ENCODE measurements around the gene RASD2.

Gene RASD2

GRCh38 chr22:35586771-35587170, 46.1 kb downstream of the RASD2 start:
- DNase-seq (ENCODE audit: low read depth, low spot score): no peak
- Histone ChIP-seq H3K9me3 (ENCODE audit: control insufficient read depth, insufficient read depth, low read length) (no peaks in the 10 kb centered on the region), H3K4me3 (ENCODE audit: low read length) (no peak overlapping the region), H3K36me3 (ENCODE audit: control insufficient read depth, insufficient read depth, low read length) (no peaks in the 10 kb centered on the region), H3K4me1 (ENCODE audit: control insufficient read depth, insufficient read depth, low read length) (no peaks in the 10 kb centered on the region), H3K27me3 (ENCODE audit: control insufficient read depth, insufficient read depth, low read length) (no peaks in the 10 kb centered on the region), H3K27ac (ENCODE audit: low read length) (no peak overlapping the region)

DNA sequence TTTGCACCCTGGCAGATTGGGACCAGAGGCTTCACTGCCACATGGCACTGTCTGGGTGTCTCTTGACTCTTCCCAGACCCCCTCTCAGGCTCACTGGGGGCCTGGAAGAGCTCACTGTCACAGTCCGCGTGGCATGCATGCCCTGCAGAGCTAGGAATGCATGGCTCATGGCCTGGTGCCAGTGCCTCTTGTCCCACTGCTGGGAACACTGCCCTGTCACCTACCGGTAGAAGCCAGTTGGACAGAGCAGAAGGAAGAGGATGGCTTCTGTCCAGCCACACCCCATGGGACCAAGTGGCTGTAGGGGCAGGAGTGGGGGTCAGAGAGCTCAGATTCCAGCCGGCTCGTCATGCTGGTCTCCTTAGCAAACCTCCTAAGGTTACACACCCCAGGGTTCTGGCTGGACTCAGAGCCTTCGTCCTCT, 46.8 kb downstream of the RASD2 start:
- no peak for DNase-seq (ENCODE audit: low read depth, low spot score)
- no peaks in the 10 kb centered on the region for H3K9me3 ChIP-seq (ENCODE audit: control insufficient read depth, insufficient read depth, low read length)
- WGBS (ENCODE audit: insufficient coverage, insufficient read length): no CpG with 5 or more reads among the region's 6 CpGs
- no peak overlapping the region for H3K4me3 ChIP-seq (ENCODE audit: low read length)
- no peaks in the 10 kb centered on the region for H3K36me3 ChIP-seq (ENCODE audit: control insufficient read depth, insufficient read depth, low read length)
- no peak overlapping the region for H3K27ac ChIP-seq (ENCODE audit: low read length)
- no peaks in the 10 kb centered on the region for H3K27me3 ChIP-seq (ENCODE audit: control insufficient read depth, insufficient read depth, low read length)
- H3K4me1 ChIP-seq (ENCODE audit: control insufficient read depth, insufficient read depth, low read length): no peaks in the 10 kb centered on the region

DNA sequence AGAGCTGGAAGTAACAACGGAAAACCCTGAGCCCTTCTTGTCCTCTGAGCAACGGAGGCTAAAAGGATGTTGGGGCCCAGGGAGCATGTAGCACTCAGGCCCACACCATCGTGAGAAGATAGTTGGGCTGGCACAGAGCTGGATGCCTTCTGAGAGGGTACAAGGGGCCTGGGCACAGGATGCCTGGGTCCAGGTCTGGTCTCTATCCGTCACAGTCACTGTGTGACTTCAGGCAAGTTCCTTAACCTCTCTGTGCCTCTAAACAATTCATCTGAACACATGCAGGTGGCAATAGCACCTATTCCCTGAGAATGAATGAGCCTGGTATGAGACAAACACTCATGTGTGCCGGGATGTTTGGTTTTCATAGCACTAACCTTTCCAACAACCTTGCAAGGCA, 47.3 kb downstream of the RASD2 start:
- Histone ChIP-seq H3K4me1 (ENCODE audit: control insufficient read depth, insufficient read depth, low read length) (no peaks in the 10 kb centered on the region), H3K27ac (ENCODE audit: low read length) (no peak overlapping the region), H3K36me3 (ENCODE audit: control insufficient read depth, insufficient read depth, low read length) (no peaks in the 10 kb centered on the region), H3K4me3 (ENCODE audit: low read length) (no peak overlapping the region), H3K27me3 (ENCODE audit: control insufficient read depth, insufficient read depth, low read length) (no peaks in the 10 kb centered on the region), H3K9me3 (ENCODE audit: control insufficient read depth, insufficient read depth, low read length) (no peaks in the 10 kb centered on the region)
- whole genome bisulfite sequencing (ENCODE audit: insufficient coverage, insufficient read length): no CpG with 5 or more reads among the region's 5 CpGs
- no peak for DNase-seq (ENCODE audit: low read depth, low spot score)

GRCh38 chr22:35589071-35589755, 48.6 kb downstream of the RASD2 start:
- Histone ChIP-seq H3K4me3 (ENCODE audit: low read length) (no peak overlapping the region), H3K36me3 (ENCODE audit: control insufficient read depth, insufficient read depth, low read length) (no peaks in the 10 kb centered on the region; the same call in 1 of the 2 replicates), H3K27ac (ENCODE audit: low read length) (no peak overlapping the region), H3K9me3 (ENCODE audit: control insufficient read depth, insufficient read depth, low read length) (no peaks in the 10 kb centered on the region), H3K4me1 (ENCODE audit: control insufficient read depth, insufficient read depth, low read length) (peaks cover 3% of the 10 kb centered on the region), H3K27me3 (ENCODE audit: control insufficient read depth, insufficient read depth, low read length) (no peaks in the 10 kb centered on the region)
- WGBS (ENCODE audit: insufficient coverage, insufficient read length): no CpG with 5 or more reads among the region's 11 CpGs
- DNase-seq (ENCODE audit: low read depth, low spot score): no peak

- Histone ChIP-seq H3K36me3 (ENCODE audit: control insufficient read depth, insufficient read depth, low read length) (no peaks in the 10 kb centered on the region; the same call in 1 of the 2 replicates), H3K4me3 (ENCODE audit: low read length) (no peak overlapping the region), H3K27ac (ENCODE audit: low read length) (no peak overlapping the region), H3K9me3 (ENCODE audit: control insufficient read depth, insufficient read depth, low read length) (no peaks in the 10 kb centered on the region), H3K4me1 (ENCODE audit: control insufficient read depth, insufficient read depth, low read length) (peaks cover 4% of the 10 kb centered on the region), H3K27me3 (ENCODE audit: control insufficient read depth, insufficient read depth, low read length) (no peaks in the 10 kb centered on the region)
- WGBS (ENCODE audit: insufficient coverage, insufficient read length): no CpG with 5 or more reads among the region's 6 CpGs
- DNase-seq (ENCODE audit: low read depth, low spot score): no peak
Observed at GRCh38 chr22:35589756-35590093, 49.1 kb downstream of the RASD2 start.

GRCh38 chr22:35590634-35591295, 50.1 kb downstream of the RASD2 start:
- no CpG with 5 or more reads among the region's 13 CpGs for WGBS (ENCODE audit: insufficient coverage, insufficient read length)
- no peaks in the 10 kb centered on the region for H3K9me3 ChIP-seq (ENCODE audit: control insufficient read depth, insufficient read depth, low read length)
- H3K36me3 ChIP-seq (ENCODE audit: control insufficient read depth, insufficient read depth, low read length): no peaks in the 10 kb centered on the region; the same call in 1 of the 2 replicates
- no peak for DNase-seq (ENCODE audit: low read depth, low spot score)
- H3K27ac ChIP-seq (ENCODE audit: low read length): no peak overlapping the region
- H3K4me3 ChIP-seq (ENCODE audit: low read length): no peak overlapping the region
- H3K27me3 ChIP-seq (ENCODE audit: control insufficient read depth, insufficient read depth, low read length): no peaks in the 10 kb centered on the region
- peaks cover 4% of the 10 kb centered on the region for H3K4me1 ChIP-seq (ENCODE audit: control insufficient read depth, insufficient read depth, low read length)

- DNase-seq (ENCODE audit: low read depth, low spot score): no peak
- no peaks in the 10 kb centered on the region for H3K9me3 ChIP-seq (ENCODE audit: control insufficient read depth, insufficient read depth, low read length)
- no CpG with 5 or more reads among the region's 14 CpGs for WGBS (ENCODE audit: insufficient coverage, insufficient read length)
- no peaks in the 10 kb centered on the region; the same call in 1 of the 2 replicates for H3K36me3 ChIP-seq (ENCODE audit: control insufficient read depth, insufficient read depth, low read length)
- peaks cover 4% of the 10 kb centered on the region for H3K4me1 ChIP-seq (ENCODE audit: control insufficient read depth, insufficient read depth, low read length)
- H3K27ac ChIP-seq (ENCODE audit: low read length): no peak overlapping the region
- no peak overlapping the region for H3K4me3 ChIP-seq (ENCODE audit: low read length)
- no peaks in the 10 kb centered on the region for H3K27me3 ChIP-seq (ENCODE audit: control insufficient read depth, insufficient read depth, low read length)
Observed at GRCh38 chr22:35591714-35592417, 51.2 kb downstream of the RASD2 start.

GRCh38 chr22:35592418-35592967, 51.9 kb downstream of the RASD2 start:
- Histone ChIP-seq H3K36me3 (ENCODE audit: control insufficient read depth, insufficient read depth, low read length) (no peaks in the 10 kb centered on the region; the same call in 1 of the 2 replicates), H3K27ac (ENCODE audit: low read length) (no peak overlapping the region), H3K27me3 (ENCODE audit: control insufficient read depth, insufficient read depth, low read length) (no peaks in the 10 kb centered on the region), H3K4me3 (ENCODE audit: low read length) (no peak overlapping the region), H3K9me3 (ENCODE audit: control insufficient read depth, insufficient read depth, low read length) (no peaks in the 10 kb centered on the region), H3K4me1 (ENCODE audit: control insufficient read depth, insufficient read depth, low read length) (peaks cover 4% of the 10 kb centered on the region)
- no peak for DNase-seq (ENCODE audit: low read depth, low spot score)
- no CpG with 5 or more reads among the region's 4 CpGs for WGBS (ENCODE audit: insufficient coverage, insufficient read length)

- no peaks in the 10 kb centered on the region for H3K9me3 ChIP-seq (ENCODE audit: control insufficient read depth, insufficient read depth, low read length)
- no peaks in the 10 kb centered on the region; the same call in 1 of the 2 replicates for H3K36me3 ChIP-seq (ENCODE audit: control insufficient read depth, insufficient read depth, low read length)
- DNase-seq (ENCODE audit: low read depth, low spot score): no peak
- WGBS (ENCODE audit: insufficient coverage, insufficient read length): no CpG with 5 or more reads among the region's 3 CpGs
- H3K4me1 ChIP-seq (ENCODE audit: control insufficient read depth, insufficient read depth, low read length): peaks cover 4% of the 10 kb centered on the region
- H3K27me3 ChIP-seq (ENCODE audit: control insufficient read depth, insufficient read depth, low read length): no peaks in the 10 kb centered on the region
- no peak overlapping the region for H3K4me3 ChIP-seq (ENCODE audit: low read length)
- H3K27ac ChIP-seq (ENCODE audit: low read length): no peak overlapping the region
Observed at GRCh38 chr22:35593071-35593890, 52.6 kb downstream of the RASD2 start.

Measured in iPS DF 6.9 (cell line).